ENCODE measurements around the gene IGSF11. TPM values are rescaled to one million over a fixed set of nuclear protein-coding genes. Genes with fewer than 3 reads are reported as not detected.

IGSF11 gene
- total RNA-seq, 1 donor from 2014 or later = 3.4 TPM

GRCh38 chr3:118912188-118912587, 122.5 kb downstream of the IGSF11 start:
- TF ChIP-seq CTCF (IDR thresholded peaks at IDR 0.05) (no peak), POLR2AphosphoS5 (IDR thresholded peaks at IDR 0.05; ENCODE audit: insufficient read depth in 1 of 2, low read depth in 1 of 2) (no peak), POLR2A (IDR thresholded peaks at IDR 0.05) (no peak)
- H3K4me1 ChIP-seq = no peaks in the 10 kb centered on the region
- no peaks in the 10 kb centered on the region for H3K36me3 ChIP-seq
- H3K9me3 ChIP-seq = no peaks in the 10 kb centered on the region
- intact Hi-C loops (cut with DNase I) = no loop called here
- no peak overlapping the region for H3K27ac ChIP-seq
- no peaks in the 10 kb centered on the region for H3K27me3 ChIP-seq
- DNase-seq (ENCODE audit: extremely low spot score in 2 of 2) = no peak
- H3K4me3 ChIP-seq = no peak overlapping the region

GRCh38 chr3:118910332-118910731, 124.3 kb downstream of the IGSF11 start:
- no peaks in the 10 kb centered on the region for H3K9me3 ChIP-seq
- H3K27ac ChIP-seq = no peak overlapping the region
- no peaks in the 10 kb centered on the region for H3K27me3 ChIP-seq
- intact Hi-C loops (cut with DNase I) = no loop called here
- no peaks in the 10 kb centered on the region for H3K36me3 ChIP-seq
- TF ChIP-seq POLR2AphosphoS5 (IDR thresholded peaks at IDR 0.05; ENCODE audit: insufficient read depth in 1 of 2, low read depth in 1 of 2) (no peak), CTCF (IDR thresholded peaks at IDR 0.05) (no peak), POLR2A (IDR thresholded peaks at IDR 0.05) (no peak)
- no peaks in the 10 kb centered on the region for H3K4me1 ChIP-seq
- H3K4me3 ChIP-seq = no peak overlapping the region
- DNase-seq (ENCODE audit: extremely low spot score in 2 of 2) = no peak

GRCh38 chr3:118909763-118910162, 124.9 kb downstream of the IGSF11 start:
- no peak for DNase-seq (ENCODE audit: extremely low spot score in 2 of 2)
- H3K36me3 ChIP-seq = no peaks in the 10 kb centered on the region
- no peaks in the 10 kb centered on the region for H3K4me1 ChIP-seq
- H3K27me3 ChIP-seq = no peaks in the 10 kb centered on the region
- intact Hi-C loops (cut with DNase I) = no loop called here
- no peak for TF ChIP-seq CTCF (IDR thresholded peaks at IDR 0.05)
- TF ChIP-seq POLR2A (IDR thresholded peaks at IDR 0.05) = no peak
- TF ChIP-seq POLR2AphosphoS5 (IDR thresholded peaks at IDR 0.05; ENCODE audit: insufficient read depth in 1 of 2, low read depth in 1 of 2) = no peak
- no peak overlapping the region for H3K4me3 ChIP-seq
- H3K9me3 ChIP-seq = no peaks in the 10 kb centered on the region
- no peak overlapping the region for H3K27ac ChIP-seq

- TF ChIP-seq CTCF (IDR thresholded peaks at IDR 0.05) (no peak), POLR2AphosphoS5 (IDR thresholded peaks at IDR 0.05; ENCODE audit: insufficient read depth in 1 of 2, low read depth in 1 of 2) (no peak), POLR2A (IDR thresholded peaks at IDR 0.05) (no peak)
Measured at GRCh38 chr3:118907909-118908308, 126.7 kb downstream of the IGSF11 start.

GRCh38 chr3:118900737-118901525, 133.7 kb downstream of the IGSF11 start:
- Histone ChIP-seq H3K27me3 (no peaks in the 10 kb centered on the region), H3K4me1 (no peaks in the 10 kb centered on the region), H3K9me3 (no peaks in the 10 kb centered on the region), H3K4me3 (no peak overlapping the region), H3K36me3 (no peaks in the 10 kb centered on the region), H3K27ac (no peak overlapping the region)
- intact Hi-C loops (cut with DNase I) = no loop called here
- TF ChIP-seq CTCF (IDR thresholded peaks at IDR 0.05) = no peak
- no peak for DNase-seq (ENCODE audit: extremely low spot score in 2 of 2)

More at GRCh38 chr3:118907909-118908308, 126.7 kb downstream of the IGSF11 start:
- no peak for DNase-seq (ENCODE audit: extremely low spot score in 2 of 2)
- Histone ChIP-seq H3K27ac (no peak overlapping the region), H3K9me3 (no peaks in the 10 kb centered on the region), H3K36me3 (no peaks in the 10 kb centered on the region), H3K4me1 (no peaks in the 10 kb centered on the region), H3K4me3 (no peak overlapping the region), H3K27me3 (no peaks in the 10 kb centered on the region)
- intact Hi-C loops (cut with DNase I) = no loop called here

All from vagina (tissue), 2 donors.